Measurements from ENCODE around the gene TMCO4.
A peak's percentile ranks its signal among the peaks of the same experiment; 100 is the strongest.
"Not testable (repeated sequence)": the region's sequence is repeated elsewhere in the genome, so short reads cannot be mapped to it uniquely, and the experiment has no call there.

The TMCO4 gene

GRCh38 chr1:19812875-19813642, 13.3 kb upstream of the TMCO4 start:
- no peak for DNase-seq

GRCh38 chr1:19811206-19811851, 11.6 kb upstream of the TMCO4 start:
- no peak for DNase-seq

- DNase-seq: no peak
These were observed 9.5 kb upstream of the TMCO4 start for GRCh38 chr1:19809044-19809750.

GRCh38 chr1:19808351-19808750, 8.6 kb upstream of the TMCO4 start:
- no peak for DNase-seq

- no peak for DNase-seq
These were observed 5.1 kb upstream of the TMCO4 start for GRCh38 chr1:19804831-19805251.

GRCh38 chr1:19802269-19802668, 2.6 kb upstream of the TMCO4 start:
- DNase-seq: no peak

- peak in 5 of 14 donors; percentile 2 to 28 (median 8) for DNase-seq
These were observed 524 bp upstream of the TMCO4 start for GRCh38 chr1:19800076-19800804.

GRCh38 chr1:19798486-19799229, 1.1 kb downstream of the TMCO4 start:
- no peak for DNase-seq

GRCh38 chr1:19797827-19798226, 1.9 kb downstream of the TMCO4 start:
- DNase-seq: no peak

- DNase-seq: no peak
These were observed 5.1 kb downstream of the TMCO4 start for GRCh38 chr1:19794583-19794982.

GRCh38 chr1:19793360-19794046, 6.2 kb downstream of the TMCO4 start:
- no peak for DNase-seq

GRCh38 chr1:19792237-19793002, 7.3 kb downstream of the TMCO4 start:
- no peak for DNase-seq

GRCh38 chr1:19790061-19790975, 9.4 kb downstream of the TMCO4 start:
- not testable (repeated sequence) for DNase-seq

GRCh38 chr1:19786988-19787423, 12.7 kb downstream of the TMCO4 start:
- DNase-seq: no peak

- DNase-seq: no peak
These were observed 14.1 kb downstream of the TMCO4 start for GRCh38 chr1:19785660-19786059.

- DNase-seq: no peak
These were observed 19.3 kb downstream of the TMCO4 start for GRCh38 chr1:19780267-19780877.

GRCh38 chr1:19776933-19777332, 22.8 kb downstream of the TMCO4 start:
- DNase-seq: no peak

- no peak for DNase-seq
These were observed 23.4 kb downstream of the TMCO4 start for GRCh38 chr1:19776287-19776686.

GRCh38 chr1:19775831-19776230, 23.9 kb downstream of the TMCO4 start:
- no peak for DNase-seq
